ENCODE data around the gene TBX5.

DNA sequence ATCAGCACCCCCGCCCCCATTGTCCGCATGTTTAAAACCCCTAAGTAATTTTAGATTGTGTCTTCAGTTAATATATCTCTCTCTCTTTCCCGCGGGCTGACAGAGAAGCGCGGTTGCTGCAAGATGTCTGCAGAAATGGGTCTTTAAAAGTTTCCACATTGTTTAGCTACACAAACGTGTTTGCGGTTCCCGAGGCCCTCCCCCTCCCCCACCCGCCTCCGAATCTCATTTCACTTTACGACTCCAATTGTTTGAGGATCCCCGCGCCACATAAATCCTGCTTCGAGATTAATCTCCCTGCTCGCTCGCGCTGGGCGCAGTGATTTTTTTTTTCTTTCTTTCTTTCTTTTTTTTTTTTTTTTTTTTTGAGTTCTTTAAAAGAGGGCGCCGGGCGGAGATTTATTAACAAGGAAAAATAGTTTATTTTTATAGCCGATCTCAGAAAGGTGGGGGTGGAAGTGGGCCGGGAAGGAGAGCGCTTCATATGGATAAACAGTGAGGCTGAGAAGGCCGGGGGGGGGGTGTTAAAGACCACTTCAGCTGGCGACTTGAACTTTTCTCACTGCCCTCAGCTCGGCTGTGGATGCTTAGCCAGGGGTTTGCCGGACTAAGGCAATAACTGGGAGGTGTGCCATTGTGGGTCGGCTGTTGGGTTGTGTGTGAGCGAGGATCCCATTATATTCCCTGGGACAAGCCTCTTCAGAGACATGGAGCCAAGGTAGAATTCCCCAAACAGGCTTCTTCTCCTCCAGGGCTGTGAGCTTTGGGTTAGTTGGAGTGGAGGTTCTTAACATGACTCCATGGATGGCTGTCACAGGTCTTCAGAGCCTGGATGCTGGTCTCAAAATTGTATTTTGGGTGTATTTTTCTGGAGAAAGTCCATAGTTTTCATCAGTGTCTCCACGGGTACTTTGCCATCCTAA lies 39.7 kb upstream of the TBX5 start:
- TF ChIP-seq NFATC3 (IDR thresholded peaks at IDR 0.05) (no peak), EZH2 (IDR thresholded peaks at IDR 0.05; ENCODE audit: borderline replicate concordance, low read depth, low read length) (no peak), KLF1 (tag; IDR thresholded peaks at IDR 0.05) (no peak), MTA2 (IDR thresholded peaks at IDR 0.05; ENCODE audit: low read depth) (no peak), NRF1 (conservative IDR thresholded peaks at IDR 0.05 in 1 of 2, IDR thresholded peaks at IDR 0.05 in 1 of 2) (no peak), RBM39 (optimal IDR thresholded peaks at IDR 0.05; ENCODE audit: low read depth, low read length) (no peak)
- TF ChIP-seq, protein P1, sequence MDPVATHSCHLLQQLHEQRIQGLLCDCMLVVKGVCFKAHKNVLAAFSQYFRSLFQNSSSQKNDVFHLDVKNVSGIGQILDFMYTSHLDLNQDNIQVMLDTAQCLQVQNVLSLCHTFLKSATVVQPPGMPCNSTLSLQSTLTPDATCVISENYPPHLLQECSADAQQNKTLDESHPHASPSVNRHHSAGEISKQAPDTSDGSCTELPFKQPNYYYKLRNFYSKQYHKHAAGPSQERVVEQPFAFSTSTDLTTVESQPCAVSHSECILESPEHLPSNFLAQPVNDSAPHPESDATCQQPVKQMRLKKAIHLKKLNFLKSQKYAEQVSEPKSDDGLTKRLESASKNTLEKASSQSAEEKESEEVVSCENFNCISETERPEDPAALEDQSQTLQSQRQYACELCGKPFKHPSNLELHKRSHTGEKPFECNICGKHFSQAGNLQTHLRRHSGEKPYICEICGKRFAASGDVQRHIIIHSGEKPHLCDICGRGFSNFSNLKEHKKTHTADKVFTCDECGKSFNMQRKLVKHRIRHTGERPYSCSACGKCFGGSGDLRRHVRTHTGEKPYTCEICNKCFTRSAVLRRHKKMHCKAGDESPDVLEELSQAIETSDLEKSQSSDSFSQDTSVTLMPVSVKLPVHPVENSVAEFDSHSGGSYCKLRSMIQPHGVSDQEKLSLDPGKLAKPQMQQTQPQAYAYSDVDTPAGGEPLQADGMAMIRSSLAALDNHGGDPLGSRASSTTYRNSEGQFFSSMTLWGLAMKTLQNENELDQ (CRISPR knock-in tag; IDR thresholded peaks at IDR 0.05; ENCODE audit: borderline replicate concordance), result no peak
- TF ChIP-seq, protein P2, sequence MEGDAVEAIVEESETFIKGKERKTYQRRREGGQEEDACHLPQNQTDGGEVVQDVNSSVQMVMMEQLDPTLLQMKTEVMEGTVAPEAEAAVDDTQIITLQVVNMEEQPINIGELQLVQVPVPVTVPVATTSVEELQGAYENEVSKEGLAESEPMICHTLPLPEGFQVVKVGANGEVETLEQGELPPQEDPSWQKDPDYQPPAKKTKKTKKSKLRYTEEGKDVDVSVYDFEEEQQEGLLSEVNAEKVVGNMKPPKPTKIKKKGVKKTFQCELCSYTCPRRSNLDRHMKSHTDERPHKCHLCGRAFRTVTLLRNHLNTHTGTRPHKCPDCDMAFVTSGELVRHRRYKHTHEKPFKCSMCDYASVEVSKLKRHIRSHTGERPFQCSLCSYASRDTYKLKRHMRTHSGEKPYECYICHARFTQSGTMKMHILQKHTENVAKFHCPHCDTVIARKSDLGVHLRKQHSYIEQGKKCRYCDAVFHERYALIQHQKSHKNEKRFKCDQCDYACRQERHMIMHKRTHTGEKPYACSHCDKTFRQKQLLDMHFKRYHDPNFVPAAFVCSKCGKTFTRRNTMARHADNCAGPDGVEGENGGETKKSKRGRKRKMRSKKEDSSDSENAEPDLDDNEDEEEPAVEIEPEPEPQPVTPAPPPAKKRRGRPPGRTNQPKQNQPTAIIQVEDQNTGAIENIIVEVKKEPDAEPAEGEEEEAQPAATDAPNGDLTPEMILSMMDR (IDR thresholded peaks at IDR 0.05 in 2 of 3, conservative IDR thresholded peaks at IDR 0.05 in 1 of 3; ENCODE audit: insufficient read depth in 2 of 3, low read depth in 1 of 3, low read length in 3 of 3), result no peak
- TF ChIP-seq, protein P3, sequence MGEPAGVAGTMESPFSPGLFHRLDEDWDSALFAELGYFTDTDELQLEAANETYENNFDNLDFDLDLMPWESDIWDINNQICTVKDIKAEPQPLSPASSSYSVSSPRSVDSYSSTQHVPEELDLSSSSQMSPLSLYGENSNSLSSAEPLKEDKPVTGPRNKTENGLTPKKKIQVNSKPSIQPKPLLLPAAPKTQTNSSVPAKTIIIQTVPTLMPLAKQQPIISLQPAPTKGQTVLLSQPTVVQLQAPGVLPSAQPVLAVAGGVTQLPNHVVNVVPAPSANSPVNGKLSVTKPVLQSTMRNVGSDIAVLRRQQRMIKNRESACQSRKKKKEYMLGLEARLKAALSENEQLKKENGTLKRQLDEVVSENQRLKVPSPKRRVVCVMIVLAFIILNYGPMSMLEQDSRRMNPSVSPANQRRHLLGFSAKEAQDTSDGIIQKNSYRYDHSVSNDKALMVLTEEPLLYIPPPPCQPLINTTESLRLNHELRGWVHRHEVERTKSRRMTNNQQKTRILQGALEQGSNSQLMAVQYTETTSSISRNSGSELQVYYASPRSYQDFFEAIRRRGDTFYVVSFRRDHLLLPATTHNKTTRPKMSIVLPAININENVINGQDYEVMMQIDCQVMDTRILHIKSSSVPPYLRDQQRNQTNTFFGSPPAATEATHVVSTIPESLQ (CRISPR knock-in tag; IDR thresholded peaks at IDR 0.05), result no peak
